Epithelial cell of esophagus (primary cell): Measurements from ENCODE around the gene AKAP6.
"Not testable (repeated sequence)": the region's sequence is repeated elsewhere in the genome, so short reads cannot be mapped to it uniquely, and the experiment has no call there.

Experiments used
- DNase-seq: peaks from one replicate; pipeline ENCODE4 v3.0.0; 2010; ENCODE audit warnings: low read depth
- H3K4me3 ChIP-seq: 2 replicates; pipeline ENCODE4 v1.5.1; 2011; ENCODE audit warnings: mild to moderate bottlenecking, low read length, control low read depth
- TF ChIP-seq, protein P1 (sequence below): IDR thresholded peaks from 2 replicates; pipeline ENCODE4 v1.5.1; 2011; ENCODE audit warnings: low read depth, mild to moderate bottlenecking, low read length, control low read depth, inconsistent platforms; ENCODE audit not compliant: insufficient read depth; ENCODE audit errors: missing control alignments

Gene AKAP6

DNA sequence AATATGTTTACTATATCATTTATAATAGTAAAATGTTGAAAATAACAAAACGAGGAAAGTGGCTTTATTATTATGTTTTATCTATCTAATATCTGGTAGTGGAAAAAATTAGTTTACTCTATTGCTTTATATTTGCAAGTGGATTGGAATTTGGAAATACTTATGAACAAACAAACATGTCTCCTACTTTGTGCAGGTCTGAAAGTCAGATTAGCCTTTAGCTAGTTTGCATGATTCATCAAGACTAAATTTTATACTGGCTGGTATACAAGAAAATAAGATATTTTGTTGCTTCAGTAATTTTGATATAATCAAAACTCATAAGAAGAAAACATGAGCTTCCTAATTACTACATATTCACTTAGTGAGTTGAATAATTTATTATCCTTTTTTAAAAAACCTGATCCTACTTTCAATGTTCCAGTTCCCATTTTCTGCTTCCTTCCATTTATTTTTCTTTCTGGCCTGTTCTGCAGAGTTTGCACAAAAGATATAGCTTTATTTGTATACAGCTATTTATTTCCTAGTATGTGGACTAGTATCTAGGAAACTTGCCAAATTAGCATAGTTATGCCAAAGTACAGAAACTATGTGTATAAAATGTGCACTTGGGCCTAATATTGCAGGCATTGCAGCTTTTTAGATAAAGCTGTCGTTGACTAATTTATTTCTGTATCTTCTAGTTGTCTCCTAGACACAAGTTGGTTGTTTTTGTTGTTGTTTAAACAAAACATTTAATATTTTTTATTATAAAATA lies 122.0 kb downstream of the AKAP6 start:
- H3K4me3 ChIP-seq = no peak overlapping the region
- TF ChIP-seq, protein P1, sequence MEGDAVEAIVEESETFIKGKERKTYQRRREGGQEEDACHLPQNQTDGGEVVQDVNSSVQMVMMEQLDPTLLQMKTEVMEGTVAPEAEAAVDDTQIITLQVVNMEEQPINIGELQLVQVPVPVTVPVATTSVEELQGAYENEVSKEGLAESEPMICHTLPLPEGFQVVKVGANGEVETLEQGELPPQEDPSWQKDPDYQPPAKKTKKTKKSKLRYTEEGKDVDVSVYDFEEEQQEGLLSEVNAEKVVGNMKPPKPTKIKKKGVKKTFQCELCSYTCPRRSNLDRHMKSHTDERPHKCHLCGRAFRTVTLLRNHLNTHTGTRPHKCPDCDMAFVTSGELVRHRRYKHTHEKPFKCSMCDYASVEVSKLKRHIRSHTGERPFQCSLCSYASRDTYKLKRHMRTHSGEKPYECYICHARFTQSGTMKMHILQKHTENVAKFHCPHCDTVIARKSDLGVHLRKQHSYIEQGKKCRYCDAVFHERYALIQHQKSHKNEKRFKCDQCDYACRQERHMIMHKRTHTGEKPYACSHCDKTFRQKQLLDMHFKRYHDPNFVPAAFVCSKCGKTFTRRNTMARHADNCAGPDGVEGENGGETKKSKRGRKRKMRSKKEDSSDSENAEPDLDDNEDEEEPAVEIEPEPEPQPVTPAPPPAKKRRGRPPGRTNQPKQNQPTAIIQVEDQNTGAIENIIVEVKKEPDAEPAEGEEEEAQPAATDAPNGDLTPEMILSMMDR = no peak
- peak; percentile 44 for DNase-seq

DNA sequence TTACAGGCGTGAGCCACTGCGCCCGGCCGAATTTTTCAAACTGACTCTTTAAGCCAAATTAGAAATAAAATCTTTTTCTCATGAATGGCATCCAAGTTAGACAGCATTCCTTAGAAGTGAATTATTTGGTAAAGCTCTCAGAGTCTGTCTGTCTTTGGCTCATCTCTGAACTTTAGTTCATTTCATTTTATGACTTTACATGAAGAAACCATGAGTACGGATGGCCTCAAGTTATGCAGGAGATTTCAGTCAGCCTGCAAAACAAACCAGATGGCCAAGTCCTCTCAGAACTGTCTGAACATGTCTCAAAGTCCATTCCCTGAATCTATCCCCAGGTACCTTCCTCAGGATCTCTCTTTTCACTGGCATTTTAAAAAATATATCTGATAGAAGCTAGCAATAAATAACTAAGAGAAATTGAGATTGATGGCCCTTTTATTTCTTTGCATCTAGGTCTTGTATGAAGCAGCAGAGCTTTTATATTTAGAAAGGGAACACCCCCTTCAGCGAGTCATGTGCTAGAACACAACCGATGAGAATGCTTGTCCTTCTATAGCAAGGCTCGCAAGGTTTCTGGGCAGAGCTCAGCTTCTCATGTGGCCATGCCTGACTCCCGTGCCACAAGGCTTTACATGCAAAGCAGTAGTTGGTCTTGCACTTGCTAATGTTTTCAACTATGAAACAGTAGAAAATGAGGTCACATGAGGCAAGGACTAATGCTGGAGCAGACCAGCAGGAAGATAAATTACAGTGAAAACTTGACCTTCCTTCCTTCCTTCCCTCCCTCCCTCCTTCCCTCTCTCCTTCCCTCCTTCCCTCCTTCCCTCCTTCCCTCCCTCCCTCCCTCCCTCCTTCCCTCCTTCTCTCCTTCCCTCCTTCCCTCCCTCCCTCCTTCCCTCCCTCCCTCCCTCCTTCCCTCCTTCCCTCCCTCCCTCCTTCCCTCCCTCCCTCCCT lies 125.0 kb downstream of the AKAP6 start:
- TF ChIP-seq, protein P1 = no peak
- H3K4me3 ChIP-seq = no peak overlapping the region
- DNase-seq = peak; percentile 68

DNA sequence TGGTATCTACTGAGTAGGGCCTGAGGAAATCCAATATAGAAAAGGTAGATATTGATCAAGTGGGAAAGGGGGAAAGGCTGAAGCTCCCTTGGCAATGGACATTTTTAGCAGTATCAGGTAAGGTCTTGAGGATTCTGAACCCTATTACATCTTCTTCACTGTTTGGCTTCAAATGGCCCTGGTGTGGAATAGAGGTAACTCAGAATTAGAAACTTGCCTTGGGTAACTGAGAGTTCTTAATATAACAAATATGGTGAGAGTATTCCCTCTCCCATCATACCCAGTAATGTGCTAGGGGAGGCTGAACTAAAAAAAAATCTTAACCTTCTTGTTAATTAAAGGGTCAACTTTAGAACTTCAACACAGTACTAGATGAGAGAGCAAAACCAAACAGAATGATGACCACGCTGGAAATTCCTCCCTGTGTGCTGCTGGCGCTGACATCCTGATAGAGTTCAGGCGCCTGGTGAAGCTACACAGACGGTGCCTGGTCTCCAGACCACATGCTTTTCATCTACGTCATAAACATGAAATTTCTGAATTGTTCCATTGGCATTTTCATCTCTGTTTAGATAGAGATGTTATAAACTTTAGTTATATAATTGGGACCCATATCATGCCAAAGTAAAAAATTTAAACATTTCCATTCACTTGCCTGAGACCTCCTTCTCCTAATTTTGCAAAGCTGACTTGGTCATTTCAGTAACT lies 128.3 kb downstream of the AKAP6 start:
- TF ChIP-seq, protein P1 = no peak
- no peak for DNase-seq
- no peak overlapping the region for H3K4me3 ChIP-seq

DNA sequence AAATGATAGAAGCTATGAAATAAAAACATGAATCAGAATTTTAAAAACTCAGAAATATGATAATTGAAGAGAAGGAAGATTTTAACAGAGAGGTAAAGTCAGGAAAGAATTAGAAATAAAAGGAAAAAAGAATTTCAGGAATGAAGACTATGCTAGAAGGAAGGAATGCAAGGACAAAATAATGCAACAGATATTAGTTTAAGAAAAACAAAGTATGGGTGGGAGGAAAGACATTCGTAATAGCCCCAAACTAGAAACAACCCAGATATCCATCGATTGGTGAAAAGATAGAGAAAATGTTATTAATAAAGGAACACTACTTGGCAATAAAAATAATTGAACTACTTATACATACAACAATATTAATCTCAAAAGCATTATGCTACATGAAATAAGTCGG lies 129.6 kb downstream of the AKAP6 start:
- H3K4me3 ChIP-seq = no peak overlapping the region
- no peak for DNase-seq
- TF ChIP-seq, protein P1 = no peak

DNA sequence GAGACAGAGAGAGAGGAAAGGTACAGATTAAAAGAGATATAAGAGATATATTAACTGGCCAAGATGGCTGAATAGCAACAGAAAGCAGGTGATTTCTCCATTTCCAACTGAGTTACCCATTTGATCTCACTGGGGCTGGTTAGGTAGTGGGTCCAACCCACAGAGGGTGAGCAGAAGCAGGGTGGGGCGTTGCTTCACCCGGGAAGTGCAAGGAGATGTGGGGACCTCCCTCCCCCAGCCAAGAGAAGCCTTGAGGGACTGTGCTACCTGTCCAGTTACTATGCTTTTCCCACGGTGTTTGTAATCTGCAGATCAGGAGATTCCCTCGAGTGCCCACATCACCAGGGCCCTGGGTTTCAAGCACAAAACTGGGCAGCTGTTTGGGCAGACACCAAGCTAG lies 131.2 kb downstream of the AKAP6 start:
- TF ChIP-seq, protein P1 = no peak
- H3K4me3 ChIP-seq = no peak overlapping the region
- DNase-seq = no peak

DNA sequence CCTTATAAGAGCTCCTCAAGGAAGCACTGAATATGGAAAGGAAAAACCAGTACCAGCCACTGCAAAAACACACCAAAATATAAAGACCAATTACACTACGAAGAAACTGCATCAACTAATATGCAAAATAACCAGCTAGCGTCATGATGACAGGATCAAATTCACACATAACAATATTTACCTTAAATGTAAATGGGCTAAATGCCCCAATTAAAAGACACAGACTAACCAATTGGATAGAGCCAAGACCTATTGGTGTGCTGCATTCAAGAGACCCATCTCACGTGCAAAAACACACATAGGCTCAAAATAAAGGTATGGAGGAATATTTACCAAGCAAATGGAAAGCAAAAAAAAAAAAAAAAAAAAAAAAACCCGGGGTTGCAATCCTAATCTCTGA lies 133.5 kb downstream of the AKAP6 start:
- not testable (repeated sequence) for DNase-seq, H3K4me3 ChIP-seq

DNA sequence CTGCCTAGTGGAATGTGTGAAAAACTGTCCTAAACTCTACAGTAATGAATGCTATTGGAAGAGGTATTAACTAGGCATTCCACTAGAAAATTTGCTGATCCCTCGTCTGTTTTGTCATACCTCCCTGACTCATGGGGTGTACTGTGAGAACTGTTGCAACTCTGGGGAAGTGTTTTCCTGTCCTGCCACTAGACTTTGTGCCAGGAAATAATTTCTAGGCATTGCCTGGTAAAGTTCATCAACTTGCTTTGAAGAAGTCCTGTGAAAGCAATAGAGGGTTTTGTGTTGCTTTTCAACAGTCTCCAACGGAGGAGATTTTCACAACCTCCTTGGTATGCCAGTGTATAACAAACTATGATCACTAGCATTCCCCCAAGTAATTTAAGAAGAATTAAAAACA lies 139.9 kb downstream of the AKAP6 start:
- H3K4me3 ChIP-seq = no peak overlapping the region
- peak; percentile 94 for DNase-seq
- TF ChIP-seq, protein P1 = no peak
